ENCODE data around the gene PHACTR3.

PHACTR3 gene

DNA sequence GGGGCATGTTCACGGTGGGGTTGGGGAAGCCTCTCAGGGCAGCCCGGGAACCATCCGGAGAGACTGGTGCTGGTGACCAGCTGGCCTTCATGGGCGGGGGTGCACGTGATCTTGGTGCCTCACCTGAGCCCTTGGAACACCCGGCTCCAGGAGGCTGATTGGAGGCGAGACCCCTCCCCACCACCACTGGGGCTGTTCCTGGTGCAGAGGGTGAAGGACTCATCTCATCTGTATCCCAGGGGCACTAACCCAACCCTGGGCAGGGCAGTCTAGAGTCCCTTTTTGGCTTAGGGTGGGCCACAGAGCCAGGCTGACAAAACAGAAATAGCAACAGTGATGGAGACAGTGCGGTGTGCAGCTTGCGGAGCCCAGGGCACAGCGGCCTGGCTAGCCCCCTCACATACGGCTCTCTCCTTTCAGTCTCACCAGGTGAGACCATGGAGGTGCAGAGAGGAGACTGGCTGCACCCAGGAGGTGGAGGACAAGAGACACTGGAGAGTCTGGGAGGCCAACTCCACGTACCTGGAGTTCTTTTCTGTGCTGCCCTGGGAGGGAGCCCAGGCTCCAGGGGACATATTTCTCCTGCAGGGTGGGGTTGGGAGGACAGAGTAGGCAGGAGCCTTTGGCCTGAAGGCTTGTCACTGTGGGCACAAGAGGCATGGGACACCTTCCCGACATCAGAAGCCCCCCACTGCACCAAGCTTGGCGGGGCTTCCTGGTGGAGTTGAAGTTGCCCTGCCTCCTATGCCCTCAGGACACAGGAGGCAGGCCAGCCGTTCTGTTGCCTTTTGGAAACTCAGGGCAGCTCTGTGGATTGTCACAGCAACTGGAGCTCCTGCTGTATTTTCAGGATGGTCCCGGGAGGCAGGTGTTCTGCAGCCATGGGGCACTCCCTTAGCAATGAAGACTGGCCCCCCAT is 223.1 kb downstream of the PHACTR3 start:
- H3K27ac ChIP-seq = no peak overlapping the region
- TF ChIP-seq ZFX (IDR thresholded peaks at IDR 0.05; ENCODE audit: borderline replicate concordance) = no peak
- TF ChIP-seq, protein P1, sequence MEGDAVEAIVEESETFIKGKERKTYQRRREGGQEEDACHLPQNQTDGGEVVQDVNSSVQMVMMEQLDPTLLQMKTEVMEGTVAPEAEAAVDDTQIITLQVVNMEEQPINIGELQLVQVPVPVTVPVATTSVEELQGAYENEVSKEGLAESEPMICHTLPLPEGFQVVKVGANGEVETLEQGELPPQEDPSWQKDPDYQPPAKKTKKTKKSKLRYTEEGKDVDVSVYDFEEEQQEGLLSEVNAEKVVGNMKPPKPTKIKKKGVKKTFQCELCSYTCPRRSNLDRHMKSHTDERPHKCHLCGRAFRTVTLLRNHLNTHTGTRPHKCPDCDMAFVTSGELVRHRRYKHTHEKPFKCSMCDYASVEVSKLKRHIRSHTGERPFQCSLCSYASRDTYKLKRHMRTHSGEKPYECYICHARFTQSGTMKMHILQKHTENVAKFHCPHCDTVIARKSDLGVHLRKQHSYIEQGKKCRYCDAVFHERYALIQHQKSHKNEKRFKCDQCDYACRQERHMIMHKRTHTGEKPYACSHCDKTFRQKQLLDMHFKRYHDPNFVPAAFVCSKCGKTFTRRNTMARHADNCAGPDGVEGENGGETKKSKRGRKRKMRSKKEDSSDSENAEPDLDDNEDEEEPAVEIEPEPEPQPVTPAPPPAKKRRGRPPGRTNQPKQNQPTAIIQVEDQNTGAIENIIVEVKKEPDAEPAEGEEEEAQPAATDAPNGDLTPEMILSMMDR (IDR thresholded peaks at IDR 0.05) = no peak

DNA sequence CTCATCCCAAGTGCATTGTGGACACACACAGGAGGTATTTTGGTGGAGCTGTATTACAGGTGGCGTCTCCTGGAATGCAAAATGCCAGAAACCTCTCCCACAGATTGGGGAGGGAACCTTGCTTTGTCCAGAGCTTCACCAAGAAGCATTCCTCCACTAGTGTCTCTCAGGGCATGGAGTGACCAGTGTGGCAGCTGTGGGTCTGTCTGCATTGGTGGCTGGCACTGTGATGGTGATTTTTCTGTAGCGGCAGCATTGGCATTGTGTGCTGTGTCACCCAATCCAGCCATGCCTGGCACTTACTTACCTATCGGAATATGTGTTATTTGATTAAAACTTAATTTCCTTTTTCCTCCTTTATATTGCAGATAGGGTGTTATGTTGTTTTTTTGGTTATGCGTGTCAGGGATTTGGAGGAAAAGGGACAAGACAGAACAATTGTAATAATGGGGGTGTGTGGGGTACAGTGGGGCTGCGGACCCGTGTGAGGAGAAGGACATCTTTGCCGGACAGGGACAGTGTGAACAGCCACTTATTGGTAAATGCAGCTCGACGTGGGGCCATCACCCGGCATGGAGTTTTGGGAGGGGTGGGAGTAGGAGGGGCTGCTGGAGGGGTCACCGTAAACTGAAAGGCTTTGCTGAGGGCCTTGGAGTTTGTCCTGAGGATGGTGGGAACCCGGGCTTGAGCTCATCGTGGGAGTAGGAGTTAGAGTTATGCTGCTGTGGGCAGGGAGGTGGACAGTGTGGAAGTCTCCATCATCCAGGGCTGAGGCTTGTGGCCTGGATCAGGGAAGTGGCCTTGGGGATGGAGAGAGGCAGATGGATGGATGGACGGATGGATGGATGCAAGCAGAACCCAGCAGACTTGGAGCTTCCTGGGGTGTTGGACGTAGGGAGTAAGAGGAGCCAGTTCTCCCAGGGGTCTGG is 224.0 kb downstream of the PHACTR3 start:
- H3K27ac ChIP-seq = no peak overlapping the region
- TF ChIP-seq, protein P1 (IDR thresholded peaks at IDR 0.05) = no peak
- TF ChIP-seq ZFX (IDR thresholded peaks at IDR 0.05; ENCODE audit: borderline replicate concordance) = no peak

DNA sequence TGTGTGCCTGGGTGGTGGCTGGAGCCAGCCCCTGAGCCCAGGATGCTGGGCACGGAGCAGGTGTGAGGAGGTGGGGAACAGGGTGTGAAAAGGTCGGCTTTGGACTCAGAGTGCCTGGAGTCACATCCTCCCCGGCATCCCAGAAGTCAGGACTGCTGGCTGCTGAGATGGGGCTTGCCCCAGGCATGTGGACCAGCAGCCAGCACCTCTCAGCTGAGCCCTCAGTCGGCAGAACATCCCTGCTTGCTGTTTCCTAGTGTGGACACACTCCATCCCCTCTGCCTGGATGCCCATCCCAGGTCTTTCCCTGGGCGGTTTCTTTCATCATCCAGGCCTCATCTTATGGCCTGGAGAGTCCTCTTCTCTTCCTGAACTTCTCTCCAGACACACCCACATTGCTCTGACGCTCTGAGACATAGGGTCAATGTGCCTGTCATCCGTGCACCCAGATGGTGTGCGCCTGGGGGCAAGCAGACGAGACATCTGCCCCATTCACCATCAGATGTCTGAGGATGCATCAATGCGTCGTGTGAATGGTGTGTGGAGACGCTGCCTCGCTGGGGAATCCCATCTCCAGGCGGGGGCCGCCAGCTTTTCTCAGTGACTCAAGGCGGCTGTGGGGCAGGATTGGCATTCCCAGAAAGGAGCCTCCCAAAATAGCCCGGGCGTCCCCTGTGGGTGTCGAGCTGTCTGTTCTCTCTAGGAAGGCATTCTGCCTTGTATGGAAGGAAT is 224.9 kb downstream of the PHACTR3 start:
- H3K27ac ChIP-seq = no peak overlapping the region
- no peak for TF ChIP-seq ZFX (IDR thresholded peaks at IDR 0.05; ENCODE audit: borderline replicate concordance)
- TF ChIP-seq, protein P1 (IDR thresholded peaks at IDR 0.05) = no peak

DNA sequence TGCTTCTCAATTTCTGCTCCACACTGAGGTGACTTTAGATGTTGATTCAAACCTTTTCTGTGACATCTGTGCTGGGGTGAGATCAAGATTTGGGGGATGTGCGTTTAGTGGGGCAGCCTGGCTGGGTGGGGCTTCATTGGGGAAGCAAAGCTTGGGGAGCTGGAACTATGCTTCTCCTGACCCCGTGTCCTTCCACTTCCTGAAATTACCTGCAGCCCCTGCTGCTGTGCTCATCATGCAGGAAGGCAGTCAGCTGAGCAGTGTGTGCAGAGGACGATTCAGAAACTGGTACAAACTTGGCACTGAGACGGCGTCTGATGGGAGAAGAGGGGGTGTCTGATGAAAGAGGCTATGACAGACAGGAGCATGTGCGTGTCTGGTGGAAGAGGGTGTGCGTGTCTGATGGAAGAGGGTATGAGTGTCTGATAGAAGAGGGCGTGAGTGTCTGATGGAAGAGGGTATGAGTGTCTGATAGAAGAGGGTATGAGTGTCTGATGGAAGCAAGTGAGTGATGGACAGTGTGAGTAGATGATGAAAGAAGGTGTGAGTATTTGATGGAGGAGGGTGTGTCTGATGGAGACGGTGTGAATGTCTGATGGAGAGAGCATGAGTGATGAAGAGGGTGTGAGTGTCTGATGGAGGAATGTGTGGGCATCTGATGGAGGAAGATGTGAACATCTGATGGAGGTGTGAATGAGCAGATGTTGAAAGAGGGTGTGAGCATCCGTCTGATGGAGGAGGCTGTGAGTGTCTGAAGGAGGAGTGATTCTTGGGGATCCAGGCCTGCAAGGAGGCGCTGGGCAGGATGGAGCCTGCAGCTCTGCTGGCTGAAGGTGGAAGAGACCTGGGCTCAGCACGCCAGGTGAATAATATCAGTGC is 225.7 kb downstream of the PHACTR3 start:
- TF ChIP-seq, protein P1 (IDR thresholded peaks at IDR 0.05) = no peak
- no peak for TF ChIP-seq ZFX (IDR thresholded peaks at IDR 0.05; ENCODE audit: borderline replicate concordance)

DNA sequence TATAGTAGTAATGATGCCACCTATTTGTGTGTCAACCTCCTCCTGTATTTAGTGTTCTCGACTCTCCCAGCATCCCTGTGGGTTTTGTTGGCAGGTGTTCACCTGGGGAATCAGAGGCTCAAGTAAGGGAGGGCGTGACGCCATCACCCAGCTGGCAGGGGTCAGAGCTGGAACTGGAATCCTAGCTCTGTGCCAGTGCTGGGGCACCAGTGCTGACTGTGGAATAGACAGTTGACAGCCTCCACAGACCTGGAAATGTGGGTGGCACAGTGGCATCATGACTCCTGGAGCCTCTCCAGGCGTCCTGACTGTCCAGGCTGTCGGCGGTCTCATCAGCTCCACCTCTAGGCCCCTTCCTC is 226.3 kb downstream of the PHACTR3 start:
- TF ChIP-seq ZFX (IDR thresholded peaks at IDR 0.05; ENCODE audit: borderline replicate concordance) = no peak
- TF ChIP-seq, protein P1 (IDR thresholded peaks at IDR 0.05) = no peak
- no peak overlapping the region for H3K27ac ChIP-seq

More for the DNA sequence above, 225.7 kb downstream of the PHACTR3 start:
- H3K27ac ChIP-seq = no peak overlapping the region
